ENCODE measurements around the gene IQCE.
A peak's percentile ranks its signal among the peaks of the same experiment; 100 is the strongest.
"Not testable (repeated sequence)": the region's sequence is repeated elsewhere in the genome, so short reads cannot be mapped to it uniquely, and the experiment has no call there.

IQCE gene

GRCh38 chr7:2604608-2605174 is 45.9 kb downstream of the IQCE start:
- no peak for DNase-seq

- no peak for DNase-seq
Measured at GRCh38 chr7:2605608-2606538, 47.1 kb downstream of the IQCE start.

- DNase-seq, result no peak
Measured at GRCh38 chr7:2606539-2606936, 47.8 kb downstream of the IQCE start.

- DNase-seq, result no peak
Measured at GRCh38 chr7:2607122-2607922, 48.5 kb downstream of the IQCE start.

- DNase-seq, result no peak
Measured at GRCh38 chr7:2607923-2608904, 49.4 kb downstream of the IQCE start.

GRCh38 chr7:2608921-2609411 is 50.2 kb downstream of the IQCE start:
- DNase-seq, result no peak

- not testable (repeated sequence) for DNase-seq
Measured at GRCh38 chr7:2609646-2610045, 50.9 kb downstream of the IQCE start.

- no peak for DNase-seq
Measured at GRCh38 chr7:2610466-2610865, 51.7 kb downstream of the IQCE start.

- DNase-seq, result no peak
Measured at GRCh38 chr7:2610898-2611297, 52.1 kb downstream of the IQCE start.

GRCh38 chr7:2611401-2611800 is 52.6 kb downstream of the IQCE start:
- DNase-seq, result no peak

GRCh38 chr7:2611922-2612321 is 53.1 kb downstream of the IQCE start:
- no peak for DNase-seq

- peak; percentile 12 for DNase-seq
Measured at GRCh38 chr7:2612445-2613097, 53.8 kb downstream of the IQCE start.

GRCh38 chr7:2613098-2613930 is 54.5 kb downstream of the IQCE start:
- peak; percentile 6 for DNase-seq

- no peak for DNase-seq
Measured at GRCh38 chr7:2613931-2614600, 55.3 kb downstream of the IQCE start.

- no peak for DNase-seq
Measured at GRCh38 chr7:2614631-2615330, 56.0 kb downstream of the IQCE start.

GRCh38 chr7:2616387-2617324 is 57.9 kb downstream of the IQCE start:
- DNase-seq, result peak; percentile 17

- no peak for DNase-seq
Measured at GRCh38 chr7:2617325-2617905, 58.6 kb downstream of the IQCE start.

GRCh38 chr7:2619116-2619515 is 60.3 kb downstream of the IQCE start:
- no peak for DNase-seq

Measured in NCI-H146 (cell line).